ENCODE data around the gene TMEM52. TPM values are rescaled to one million over a fixed set of nuclear protein-coding genes. Genes with fewer than 3 reads are reported as not detected.

Gene TMEM52
- total RNA-seq, 1 donor from 2014 or later: 2.4 TPM

DNA sequence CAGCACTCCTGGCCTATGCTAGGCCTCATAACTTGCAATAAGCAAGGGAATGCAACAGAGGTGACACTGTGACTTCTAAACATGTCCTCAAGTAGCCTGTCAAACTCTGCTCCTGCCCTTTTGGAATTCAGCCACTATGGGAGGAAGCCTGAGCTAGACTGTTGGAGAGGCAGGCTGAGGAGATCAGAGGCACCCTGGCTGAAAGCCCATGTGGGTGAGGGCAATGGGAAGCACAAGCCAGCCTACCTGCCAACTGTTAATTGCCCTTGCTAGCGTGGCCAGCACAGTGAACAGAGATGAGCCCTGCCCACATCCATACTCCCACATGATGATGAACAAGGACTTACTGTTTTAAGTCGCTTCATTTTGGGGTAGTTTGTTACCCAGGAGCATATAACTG lies 45.9 kb downstream of the TMEM52 start:
- DNase-seq (ENCODE audit: low spot score): no peak

GRCh38 chr1:1872329-1872994 lies 46.6 kb downstream of the TMEM52 start:
- no peak for DNase-seq (ENCODE audit: low spot score)

- DNase-seq (ENCODE audit: low spot score): no peak
These were observed 49.6 kb downstream of the TMEM52 start for GRCh38 chr1:1869469-1869868.

Other genes with a start within 250 kb of the TMEM52 start
- gene SLC35E2B, start 226.5 kb downstream of the TMEM52 start, total RNA-seq: 108 TPM
- gene CDK11A, start 194.9 kb downstream of the TMEM52 start, total RNA-seq: 31.5 TPM
- gene NADK, start 140.8 kb downstream of the TMEM52 start, total RNA-seq: 98.4 TPM
- gene GNB1, start 28.2 kb downstream of the TMEM52 start, total RNA-seq: 338 TPM
- gene CALML6, start 4.0 kb downstream of the TMEM52 start, total RNA-seq: 0.32 TPM
- not detected for gene CFAP74, start 84.5 kb upstream of the TMEM52 start, total RNA-seq
- 1.2 TPM for gene GABRD, start 100.1 kb upstream of the TMEM52 start, total RNA-seq
- 29.8 TPM for gene PRKCZ, start 131.1 kb upstream of the TMEM52 start, total RNA-seq